ENCODE measurements around the gene PCGF3.

The PCGF3 gene

DNA sequence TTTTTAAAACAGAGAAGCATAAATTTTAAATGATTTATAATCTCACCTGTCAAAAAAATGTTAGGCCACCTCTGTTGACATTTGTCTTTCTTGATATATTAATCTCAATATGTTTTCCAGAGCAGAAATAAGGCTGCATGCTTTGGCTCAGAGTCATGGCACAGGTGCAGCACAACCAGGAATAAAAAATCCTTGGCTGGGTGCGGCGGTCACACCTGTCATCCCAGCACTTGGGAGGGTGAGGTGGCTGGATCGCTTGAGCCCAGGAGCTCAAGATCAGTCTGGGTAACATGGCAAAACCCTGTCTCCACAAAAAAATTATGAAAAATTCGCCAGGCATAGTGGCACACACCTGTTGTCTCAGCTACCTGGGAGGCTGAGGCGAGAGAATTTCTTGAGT, 102.2 kb downstream of the PCGF3 start:
- no peak for TF ChIP-seq ZFX (IDR thresholded peaks at IDR 0.05)
- TF ChIP-seq, protein P1, sequence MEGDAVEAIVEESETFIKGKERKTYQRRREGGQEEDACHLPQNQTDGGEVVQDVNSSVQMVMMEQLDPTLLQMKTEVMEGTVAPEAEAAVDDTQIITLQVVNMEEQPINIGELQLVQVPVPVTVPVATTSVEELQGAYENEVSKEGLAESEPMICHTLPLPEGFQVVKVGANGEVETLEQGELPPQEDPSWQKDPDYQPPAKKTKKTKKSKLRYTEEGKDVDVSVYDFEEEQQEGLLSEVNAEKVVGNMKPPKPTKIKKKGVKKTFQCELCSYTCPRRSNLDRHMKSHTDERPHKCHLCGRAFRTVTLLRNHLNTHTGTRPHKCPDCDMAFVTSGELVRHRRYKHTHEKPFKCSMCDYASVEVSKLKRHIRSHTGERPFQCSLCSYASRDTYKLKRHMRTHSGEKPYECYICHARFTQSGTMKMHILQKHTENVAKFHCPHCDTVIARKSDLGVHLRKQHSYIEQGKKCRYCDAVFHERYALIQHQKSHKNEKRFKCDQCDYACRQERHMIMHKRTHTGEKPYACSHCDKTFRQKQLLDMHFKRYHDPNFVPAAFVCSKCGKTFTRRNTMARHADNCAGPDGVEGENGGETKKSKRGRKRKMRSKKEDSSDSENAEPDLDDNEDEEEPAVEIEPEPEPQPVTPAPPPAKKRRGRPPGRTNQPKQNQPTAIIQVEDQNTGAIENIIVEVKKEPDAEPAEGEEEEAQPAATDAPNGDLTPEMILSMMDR (conservative IDR thresholded peaks at IDR 0.05), result no peak

DNA sequence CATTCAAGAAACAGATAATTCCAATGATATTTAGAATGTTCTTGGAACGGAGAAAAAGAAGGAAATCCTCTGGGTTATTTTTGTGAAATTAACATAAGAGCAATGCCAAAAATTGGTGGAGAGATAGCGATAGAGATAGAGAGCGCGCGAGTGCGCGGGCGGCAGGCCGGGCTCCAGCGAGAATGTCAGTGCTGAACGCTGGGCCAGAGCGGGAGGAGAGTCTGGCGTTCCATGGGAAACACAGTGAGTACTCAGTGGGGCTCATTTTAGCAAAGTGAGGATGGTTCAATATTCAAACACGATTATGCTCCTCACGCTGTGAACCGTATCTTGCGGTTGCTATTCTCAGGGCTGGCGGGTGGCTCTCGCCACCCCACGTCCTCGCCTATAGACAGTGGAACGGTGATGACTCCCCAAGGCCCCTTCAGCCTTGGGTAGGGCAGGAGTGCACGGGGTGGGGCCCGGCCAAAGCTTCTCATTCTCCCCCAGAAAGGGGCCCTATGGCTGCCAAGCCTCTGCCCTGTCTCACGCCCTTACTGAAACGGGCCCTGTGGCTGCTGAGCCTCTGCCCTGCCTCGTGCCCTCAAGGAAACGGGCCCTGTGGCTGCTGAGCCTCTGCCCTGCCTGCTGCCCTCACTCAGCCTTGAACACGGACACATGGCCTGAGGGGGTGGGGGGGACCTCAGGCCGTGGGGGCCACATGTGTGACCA, 103.4 kb downstream of the PCGF3 start:
- H3K27ac ChIP-seq, result no peak overlapping the region

More for the DNA sequence above, 102.2 kb downstream of the PCGF3 start:
- no peak overlapping the region for H3K27ac ChIP-seq

DNA sequence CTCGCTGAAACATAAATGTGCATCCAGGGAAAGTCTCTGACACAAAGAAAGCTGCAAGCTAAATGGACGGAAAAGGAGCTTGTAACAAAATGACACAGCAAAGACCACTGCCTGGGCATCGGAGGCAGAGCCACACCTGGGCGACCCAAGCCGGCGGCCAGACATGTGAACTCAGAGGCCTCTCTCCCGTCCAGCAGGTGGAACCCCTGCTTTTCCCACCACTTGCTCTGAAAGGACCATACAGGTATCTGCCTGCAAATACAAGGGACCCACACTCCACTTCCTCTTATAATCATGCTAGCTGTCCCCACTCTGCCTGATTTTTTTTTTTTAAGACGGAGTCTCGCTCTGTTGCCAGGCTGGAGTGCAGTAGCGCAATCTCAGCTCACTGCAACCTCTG, 108.3 kb downstream of the PCGF3 start:
- TF ChIP-seq ZFX (IDR thresholded peaks at IDR 0.05), result no peak
- TF ChIP-seq, protein P1 (conservative IDR thresholded peaks at IDR 0.05), result no peak

More for the DNA sequence above, 103.4 kb downstream of the PCGF3 start:
- TF ChIP-seq, protein P1 (conservative IDR thresholded peaks at IDR 0.05), result no peak
- TF ChIP-seq ZFX (IDR thresholded peaks at IDR 0.05), result no peak

DNA sequence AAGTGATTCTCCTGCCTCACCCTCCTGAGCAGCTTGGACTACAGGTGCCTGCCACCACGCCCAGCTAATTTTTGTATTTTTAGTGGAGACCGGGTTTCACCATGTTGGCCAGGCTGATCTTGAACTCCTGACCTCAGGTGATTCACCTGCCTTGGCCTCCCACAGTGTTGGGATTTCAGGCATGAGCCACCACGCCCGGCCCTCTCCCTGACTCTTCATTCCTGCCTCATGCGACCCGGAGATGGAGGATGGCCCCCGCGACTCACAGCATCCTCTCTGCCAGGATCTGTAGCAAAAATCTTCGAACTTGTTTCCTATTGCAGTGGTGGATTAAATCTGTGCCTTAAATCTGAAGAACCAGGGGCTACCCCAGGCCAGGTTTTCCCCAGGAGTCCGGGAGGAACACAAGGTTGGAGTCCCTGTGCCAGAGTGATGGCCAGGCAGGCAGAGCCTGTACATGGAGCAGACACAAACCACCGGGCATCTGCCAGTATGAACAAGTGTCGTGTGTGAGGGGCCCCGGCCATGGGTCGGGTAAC, 108.7 kb downstream of the PCGF3 start:
- H3K27ac ChIP-seq, result no peak overlapping the region
- TF ChIP-seq, protein P1 (conservative IDR thresholded peaks at IDR 0.05), result no peak
- no peak for TF ChIP-seq ZFX (IDR thresholded peaks at IDR 0.05)

More for the DNA sequence above, 108.3 kb downstream of the PCGF3 start:
- no peak overlapping the region for H3K27ac ChIP-seq

DNA sequence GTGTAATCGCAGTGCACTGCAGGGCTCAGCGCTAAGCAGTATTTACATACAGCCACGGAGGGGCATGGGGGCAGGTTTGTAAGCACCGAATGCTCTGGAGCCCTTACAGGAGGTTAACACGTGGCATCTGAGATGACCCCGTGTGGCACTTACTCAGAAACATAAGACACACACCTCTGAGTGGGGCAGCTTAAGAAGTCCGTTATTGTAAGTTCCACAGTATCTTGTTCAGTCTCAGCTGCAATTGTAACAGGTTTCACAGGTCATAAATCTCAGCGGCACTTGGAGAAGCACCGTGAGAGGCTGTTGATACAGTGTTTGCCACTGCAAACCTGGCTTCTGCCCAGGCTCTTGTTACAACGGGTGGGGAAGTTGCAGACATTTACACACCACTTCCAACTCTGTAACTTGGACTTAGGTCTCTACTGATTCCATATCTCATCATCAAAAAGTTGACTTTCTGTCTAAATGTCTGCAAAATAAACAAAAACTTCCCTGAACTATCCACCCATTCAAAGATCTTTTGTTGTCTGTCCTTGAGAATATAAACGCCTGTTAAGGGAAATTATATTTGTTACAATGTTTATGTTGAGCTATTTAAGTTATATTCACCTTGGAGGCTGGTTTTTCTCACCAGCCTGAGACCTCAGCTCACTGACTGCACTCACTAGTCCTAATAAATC, 110.0 kb downstream of the PCGF3 start:
- TF ChIP-seq ZFX (IDR thresholded peaks at IDR 0.05), result no peak
- TF ChIP-seq, protein P1 (conservative IDR thresholded peaks at IDR 0.05), result no peak
- H3K27ac ChIP-seq, result no peak overlapping the region

DNA sequence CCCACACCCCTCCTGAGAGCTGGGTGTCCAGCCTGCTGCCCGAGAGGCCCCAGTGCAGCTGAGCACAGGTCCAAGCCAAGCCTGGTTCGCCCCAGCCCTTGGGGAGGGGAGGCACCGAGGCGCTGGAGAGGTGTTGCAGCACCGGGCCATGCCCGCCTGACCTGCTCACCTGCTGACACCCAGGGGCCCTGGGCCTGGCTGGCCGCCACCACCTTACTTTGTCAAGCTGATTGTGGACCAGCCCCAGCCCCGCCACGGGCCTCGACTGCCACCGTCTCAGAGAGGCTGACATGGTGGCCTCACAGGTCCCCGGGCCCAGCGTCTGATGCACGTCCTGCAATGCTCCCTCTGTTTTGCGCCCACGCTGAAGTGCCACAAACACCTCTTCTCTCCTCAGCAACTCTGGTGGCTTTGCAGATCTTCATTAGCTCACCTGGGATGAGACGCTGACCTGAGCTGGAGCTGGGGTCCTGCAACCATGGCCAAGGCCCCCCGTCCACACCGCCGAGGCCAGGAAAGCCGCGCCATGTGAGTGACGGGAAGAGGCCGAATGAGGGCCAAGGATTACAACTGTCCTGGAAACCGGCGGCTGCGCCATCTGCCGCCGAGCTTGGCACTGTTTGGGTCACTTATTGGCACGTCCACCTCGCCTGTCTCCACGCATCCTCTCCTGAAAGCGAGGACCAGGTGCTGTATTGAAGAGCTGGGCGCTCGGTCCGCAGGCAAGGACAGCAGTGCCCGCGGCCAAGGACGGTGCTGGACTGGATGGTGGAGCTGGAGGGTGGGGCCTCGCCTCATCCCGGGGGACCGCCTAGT, 112.7 kb downstream of the PCGF3 start:
- TF ChIP-seq, protein P1 (conservative IDR thresholded peaks at IDR 0.05), result no peak
- TF ChIP-seq ZFX (IDR thresholded peaks at IDR 0.05), result no peak
- no peak overlapping the region for H3K27ac ChIP-seq
